ENCODE data around the gene LRRC46. TPM values are rescaled to one million over a fixed set of nuclear protein-coding genes. Genes with fewer than 3 reads are reported as not detected.

Gene LRRC46
- total RNA-seq, 1 donor from 2014 or later, result not detected

DNA sequence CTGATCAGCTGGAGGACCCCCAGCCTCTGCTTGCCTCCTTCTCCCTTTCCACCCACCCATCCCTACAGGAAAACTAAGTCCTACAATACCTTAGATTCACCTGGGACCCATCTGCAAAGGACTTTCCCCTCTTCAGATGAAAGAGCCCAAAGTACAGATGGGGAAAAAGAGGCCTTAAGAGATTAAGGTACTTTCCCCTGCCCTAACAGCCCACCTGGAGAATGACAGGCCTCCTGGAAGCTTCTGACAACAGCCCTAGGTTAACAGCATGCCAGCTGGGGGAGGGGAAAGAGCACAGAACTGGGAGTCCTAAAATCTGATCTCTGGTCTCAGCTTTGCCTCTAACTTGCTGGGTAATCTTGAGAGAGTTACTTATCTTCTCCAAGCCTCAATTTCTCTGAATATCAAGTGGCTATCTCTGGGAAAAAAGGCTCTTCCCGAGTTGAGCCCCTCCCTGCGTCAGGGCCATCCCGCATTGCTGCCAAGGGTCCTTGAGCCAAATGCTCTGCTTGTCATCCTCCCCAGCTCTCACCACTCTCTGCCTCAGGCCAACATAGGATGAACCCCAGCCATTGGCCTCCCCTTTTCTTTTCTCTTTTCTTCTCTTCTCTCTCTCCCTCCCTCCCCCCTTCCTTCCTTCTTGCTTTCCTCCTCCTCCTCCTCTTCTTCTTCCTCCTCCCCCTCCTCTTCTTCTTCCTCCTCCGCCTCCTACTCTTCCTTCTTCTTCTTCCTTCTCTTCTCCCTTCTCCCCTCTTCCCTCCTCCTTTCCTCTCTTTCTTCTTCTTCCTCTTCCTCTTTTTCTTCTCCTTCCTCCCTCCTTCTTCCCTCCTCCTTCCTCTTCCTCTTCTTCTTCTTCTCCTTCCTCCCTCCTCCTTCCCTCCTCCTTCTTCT lies 42.0 kb downstream of the LRRC46 start:
- DNase-seq (ENCODE audit: low spot score in 2 of 2), result no peak

DNA sequence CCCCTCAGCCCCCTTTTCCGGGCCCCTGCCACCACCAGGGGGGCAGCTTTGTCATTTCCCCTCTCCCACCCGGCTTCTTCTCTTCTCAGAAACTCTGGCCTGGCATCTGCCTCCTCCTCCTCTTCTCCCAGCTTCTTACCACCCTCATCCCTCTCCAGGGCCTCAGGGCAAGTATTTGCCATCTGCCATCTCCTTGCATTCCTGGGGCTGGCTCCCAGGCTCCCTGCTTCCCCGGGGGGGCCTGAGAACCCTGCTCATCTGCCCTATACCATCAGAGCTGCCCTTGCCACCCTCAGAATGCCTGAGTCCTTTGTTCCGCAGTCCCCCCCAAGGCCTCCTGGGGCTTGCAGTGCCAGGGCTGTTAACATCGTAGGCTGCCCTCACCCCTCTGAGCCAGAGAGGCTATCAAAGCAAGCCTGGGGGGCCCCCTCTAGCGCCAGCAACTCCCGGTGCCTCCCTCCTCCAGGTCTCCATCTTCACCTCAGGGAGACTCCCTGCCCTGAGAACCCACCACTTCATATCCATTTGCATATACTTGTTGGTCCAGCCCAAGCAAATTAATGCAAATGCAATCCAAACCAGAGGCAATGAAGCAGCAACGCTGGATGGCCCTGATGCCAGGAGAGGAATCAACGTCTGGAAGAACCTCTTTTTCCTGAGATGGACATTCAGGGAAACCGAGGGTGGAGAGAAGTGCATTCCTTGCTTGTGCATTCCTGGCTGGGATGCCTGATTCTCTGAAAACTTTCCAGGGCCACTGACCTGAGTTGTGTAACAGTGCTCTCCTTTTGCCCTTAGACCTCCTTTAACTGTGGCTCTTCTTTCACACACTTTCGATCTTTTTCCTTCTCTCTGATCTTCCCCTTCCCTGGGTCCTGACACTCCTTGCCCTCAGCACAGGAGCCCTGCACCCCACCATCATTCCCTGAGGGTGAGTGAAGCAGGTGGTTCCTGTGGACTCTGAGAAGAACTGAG lies 43.8 kb downstream of the LRRC46 start:
- FAIRE-seq, result no peak
- no peak for DNase-seq (ENCODE audit: low spot score in 2 of 2)

More for the DNA sequence above, 42.0 kb downstream of the LRRC46 start:
- FAIRE-seq, result no peak

DNA sequence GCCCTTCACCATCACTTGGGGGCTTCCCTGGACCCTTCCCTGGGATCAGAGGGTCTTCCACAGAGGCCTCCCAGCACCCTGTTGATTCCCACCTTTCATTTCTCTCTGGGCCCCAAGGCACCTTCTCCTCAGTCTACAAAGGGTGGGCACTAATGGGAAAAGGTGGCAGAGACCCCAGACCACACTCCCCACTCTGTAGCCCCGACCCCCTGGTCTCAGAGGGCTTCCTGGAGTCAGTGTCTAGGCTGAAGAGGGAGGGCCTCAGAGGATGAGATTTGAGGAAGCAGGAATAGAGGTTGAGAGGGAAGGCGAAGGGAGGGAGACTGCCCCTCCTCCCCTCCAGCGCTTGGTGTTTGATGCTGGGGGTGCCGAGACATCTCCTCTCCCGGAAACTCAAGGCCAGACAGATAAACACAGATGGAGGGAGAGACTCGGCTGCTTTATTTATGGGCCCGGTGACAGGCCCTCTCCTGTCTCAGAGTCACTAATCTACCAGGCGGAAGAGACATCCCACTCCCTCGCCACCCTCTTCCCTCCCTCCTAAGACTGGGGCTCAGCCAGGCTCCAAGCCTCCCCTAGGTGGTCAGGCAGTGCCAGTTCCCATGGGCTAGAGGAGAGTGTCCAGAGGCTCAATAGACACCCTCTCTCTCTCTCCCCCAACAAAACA lies 46.0 kb downstream of the LRRC46 start:
- no peak for DNase-seq (ENCODE audit: low spot score in 2 of 2)
- FAIRE-seq, result no peak

DNA sequence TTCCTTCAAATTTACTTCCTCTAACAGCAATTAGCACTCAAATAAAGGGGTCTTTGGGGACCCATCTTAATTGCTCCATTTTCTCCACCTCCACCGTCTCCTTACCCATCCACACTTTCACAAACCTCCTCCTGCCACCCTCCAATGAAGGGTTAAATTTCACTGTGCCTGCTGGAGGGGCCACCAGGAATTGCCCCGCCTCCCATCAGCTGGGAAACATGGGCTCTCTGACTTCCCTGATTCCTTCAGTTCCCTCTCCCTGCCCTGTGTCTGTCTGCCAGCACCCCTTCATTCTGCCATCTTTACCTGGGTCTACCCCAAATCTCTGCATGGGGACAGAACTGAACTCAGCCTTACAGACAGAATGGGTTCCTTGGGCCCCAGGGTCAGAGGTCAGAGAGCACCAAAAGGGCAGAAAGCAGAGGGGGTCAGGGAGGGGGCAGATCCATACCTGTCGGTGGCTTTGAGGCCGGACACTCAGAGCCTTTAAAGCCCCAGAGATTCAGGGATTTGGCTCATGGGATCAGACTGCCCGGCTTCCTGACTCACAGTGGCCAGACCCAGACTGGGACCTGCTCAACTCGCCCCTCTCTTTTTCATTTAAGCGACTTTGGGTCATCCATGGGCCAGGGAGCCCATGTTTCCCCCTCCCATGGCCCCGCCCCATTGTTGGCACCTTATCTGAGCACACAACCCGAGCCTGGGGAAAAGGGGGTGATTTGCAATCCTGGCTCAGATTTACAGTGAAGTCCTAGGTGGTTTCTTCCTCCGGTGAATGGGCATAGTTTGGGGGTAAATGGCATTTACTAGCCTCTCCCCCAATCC lies 46.9 kb downstream of the LRRC46 start:
- FAIRE-seq, result no peak
- no peak for DNase-seq (ENCODE audit: low spot score in 2 of 2)

DNA sequence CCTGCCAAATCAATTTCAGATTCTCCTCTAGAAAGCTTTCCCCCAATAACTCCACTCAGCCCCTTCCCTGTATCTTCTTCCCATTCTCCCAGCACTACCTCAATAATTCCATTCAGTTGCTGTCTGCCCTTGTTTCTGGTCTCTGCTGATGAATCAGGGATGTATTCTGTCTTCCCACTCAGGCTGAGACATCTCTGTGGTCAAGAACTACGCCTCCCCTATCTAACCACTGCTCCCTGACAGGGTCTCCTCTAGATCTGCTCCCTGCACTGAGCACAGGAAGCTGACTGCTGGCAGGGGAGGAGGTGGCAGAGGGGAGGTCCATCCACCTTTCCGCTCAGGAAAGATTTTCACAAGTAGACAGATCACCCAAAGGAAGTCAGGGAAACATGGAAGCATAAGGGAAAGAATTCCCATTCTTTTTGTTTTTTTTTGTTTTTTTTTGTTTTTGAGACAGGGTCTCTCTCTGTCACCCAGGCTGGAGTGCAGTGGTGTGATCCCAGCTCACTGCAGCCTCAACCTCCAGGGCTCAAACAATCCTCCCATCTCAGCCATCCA lies 47.6 kb downstream of the LRRC46 start:
- FAIRE-seq (no peak), DNase-seq (ENCODE audit: low spot score in 2 of 2) (no peak)

DNA sequence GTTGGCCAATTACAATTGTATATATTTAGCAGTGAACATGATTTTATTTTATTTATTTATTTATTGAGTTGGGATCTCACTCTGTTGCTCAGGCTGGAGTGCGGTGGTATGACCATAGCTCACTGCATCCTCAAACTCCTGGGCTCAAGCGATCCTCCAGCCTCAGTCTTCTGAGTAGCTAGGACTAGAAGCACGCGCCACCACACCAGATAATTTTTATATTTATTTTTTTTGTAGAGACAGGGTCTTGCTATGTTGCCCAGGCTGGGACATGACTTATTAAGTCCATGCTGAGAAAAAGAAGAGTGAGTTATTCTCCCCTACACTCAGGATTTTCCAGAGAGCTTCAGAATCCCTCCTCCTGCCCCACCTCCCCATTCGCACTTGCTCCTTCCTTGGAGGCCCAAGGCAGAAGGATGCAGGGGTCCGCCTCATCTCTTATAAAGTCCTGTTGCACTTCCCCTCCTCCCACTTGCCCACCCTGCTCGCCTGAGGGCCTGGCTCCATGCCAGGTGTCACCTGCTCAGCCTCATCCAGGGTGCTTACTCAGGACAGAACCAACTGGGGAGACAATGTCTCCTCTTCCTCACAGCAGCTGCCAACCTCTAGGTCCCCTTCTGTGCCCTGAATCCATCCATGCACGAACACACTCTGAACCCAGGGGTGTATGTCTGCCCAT lies 48.4 kb downstream of the LRRC46 start:
- DNase-seq (ENCODE audit: low spot score in 2 of 2), result no peak
- FAIRE-seq, result no peak

DNA sequence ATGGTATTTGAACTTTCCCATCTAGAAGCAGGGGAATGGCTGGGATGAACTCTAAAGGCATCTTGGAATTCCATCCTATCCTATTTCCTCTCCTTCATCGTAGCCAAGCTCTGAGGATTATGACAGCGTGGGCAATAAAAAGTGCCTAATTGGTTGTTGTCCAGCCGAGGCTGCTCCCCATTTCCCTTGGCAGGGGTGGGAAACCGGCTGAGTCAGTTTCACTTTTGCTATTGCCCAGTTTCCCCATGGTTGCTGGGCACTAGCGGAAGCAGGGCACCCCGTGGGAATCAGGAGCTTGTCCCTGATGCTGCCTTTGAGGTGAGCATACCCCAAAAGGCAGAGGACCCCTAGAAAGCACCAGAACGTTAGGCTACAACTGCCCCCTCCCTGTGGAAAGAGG lies 50.8 kb downstream of the LRRC46 start:
- FAIRE-seq, result no peak
- DNase-seq (ENCODE audit: low spot score in 2 of 2), result no peak

DNA sequence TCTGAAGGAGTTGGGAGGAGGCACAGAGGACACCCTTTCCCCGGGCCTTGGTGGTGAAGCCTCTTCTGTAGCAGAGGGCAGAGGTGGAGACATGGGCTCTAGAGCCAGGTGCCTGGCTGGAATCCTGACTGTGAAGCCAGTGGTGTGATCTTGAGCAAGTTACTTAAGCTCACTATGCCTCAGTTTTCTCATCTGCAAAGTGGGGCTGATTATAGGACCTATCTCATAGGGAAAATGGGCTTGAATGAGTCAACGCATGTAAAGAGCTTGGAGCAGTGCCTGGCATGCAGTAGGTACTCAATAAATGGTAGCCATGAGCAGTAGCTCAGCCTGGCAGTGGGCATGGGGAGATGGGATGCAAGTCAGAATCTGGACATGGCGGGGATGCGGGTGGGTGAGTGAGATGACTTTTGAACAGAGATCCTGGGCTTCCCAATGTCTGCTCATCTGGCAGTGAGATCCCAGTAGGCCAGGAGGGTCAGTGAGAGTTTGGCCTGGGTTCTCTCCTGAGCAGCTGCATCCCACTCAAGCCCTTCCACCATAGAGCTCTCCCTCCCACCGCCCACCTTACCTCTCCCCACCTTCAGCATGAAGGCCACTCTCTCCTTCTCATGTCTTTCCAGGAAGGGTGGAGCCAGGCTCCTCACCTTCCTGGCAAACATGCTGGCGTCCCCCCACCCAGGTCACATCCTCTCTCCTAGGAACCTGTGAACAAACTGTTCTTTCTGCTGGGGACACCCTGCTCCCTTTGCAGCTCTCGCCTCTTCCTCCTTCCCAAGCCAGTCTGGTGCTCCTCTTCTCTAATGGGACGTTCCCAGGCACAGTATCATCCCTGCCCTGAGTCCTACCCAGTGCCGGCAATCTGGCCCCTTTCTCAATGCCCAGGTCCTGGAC lies 51.5 kb downstream of the LRRC46 start:
- no peak for FAIRE-seq

DNA sequence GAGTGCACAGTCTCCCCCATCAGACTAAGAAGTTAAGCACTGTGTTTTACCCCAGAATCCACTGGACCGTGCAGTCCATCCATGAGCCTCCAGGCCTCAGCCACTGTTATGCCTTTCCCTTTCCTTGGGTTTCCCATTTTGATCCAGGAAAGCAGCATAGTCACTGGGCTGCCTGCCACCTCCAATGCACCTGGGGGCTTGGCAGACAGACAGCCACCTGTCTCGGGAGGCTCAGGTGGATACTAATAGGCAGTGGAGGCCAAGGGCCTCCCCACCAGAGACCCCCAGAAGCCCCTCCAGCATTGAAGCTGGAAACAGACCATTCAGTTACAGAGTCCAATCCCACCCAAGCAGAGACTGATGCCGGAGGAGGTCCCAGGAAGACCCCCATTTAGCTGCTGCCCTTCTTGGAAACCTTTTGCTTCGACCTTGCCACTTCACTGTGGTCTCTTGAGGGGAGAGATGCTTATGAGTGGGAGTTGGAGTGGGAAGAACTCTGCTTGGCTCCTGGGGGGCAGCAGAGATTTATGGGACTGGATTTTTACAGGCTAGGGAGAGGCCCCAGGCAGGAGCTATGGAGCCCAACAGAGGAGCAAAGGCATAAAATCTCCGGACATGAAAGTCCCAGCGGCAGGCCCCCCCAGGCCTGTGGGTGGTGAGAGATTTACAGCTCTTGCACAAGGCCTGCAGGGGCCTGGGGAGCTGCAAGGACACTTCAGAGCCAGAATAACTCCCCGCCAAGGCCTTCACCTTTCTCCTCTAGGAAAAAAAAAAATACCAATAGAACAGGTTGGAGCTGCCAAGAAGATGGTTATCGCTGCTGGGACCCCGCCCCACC lies 52.3 kb downstream of the LRRC46 start:
- FAIRE-seq (no peak), DNase-seq (ENCODE audit: low spot score in 2 of 2) (no peak)

More for the DNA sequence above, 51.5 kb downstream of the LRRC46 start:
- DNase-seq (ENCODE audit: low spot score in 2 of 2), result no peak

DNA sequence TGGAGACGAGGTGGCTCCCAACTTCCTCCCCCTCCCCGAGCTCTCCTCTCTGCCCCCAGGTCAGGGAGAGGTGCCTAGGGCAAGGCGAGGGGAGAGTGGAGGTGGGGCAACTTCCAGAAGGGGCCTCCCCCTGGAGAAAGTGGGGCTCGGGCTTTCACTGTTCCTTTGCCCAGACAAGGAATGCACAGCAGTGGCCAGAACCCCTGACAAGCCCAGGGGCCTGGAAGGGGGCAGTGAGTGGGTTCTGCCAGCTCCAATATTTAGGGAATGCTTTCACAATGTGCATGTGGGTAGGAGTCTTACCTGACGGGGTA lies 52.9 kb downstream of the LRRC46 start:
- no peak for DNase-seq (ENCODE audit: low spot score in 2 of 2)
- no peak for FAIRE-seq

DNA sequence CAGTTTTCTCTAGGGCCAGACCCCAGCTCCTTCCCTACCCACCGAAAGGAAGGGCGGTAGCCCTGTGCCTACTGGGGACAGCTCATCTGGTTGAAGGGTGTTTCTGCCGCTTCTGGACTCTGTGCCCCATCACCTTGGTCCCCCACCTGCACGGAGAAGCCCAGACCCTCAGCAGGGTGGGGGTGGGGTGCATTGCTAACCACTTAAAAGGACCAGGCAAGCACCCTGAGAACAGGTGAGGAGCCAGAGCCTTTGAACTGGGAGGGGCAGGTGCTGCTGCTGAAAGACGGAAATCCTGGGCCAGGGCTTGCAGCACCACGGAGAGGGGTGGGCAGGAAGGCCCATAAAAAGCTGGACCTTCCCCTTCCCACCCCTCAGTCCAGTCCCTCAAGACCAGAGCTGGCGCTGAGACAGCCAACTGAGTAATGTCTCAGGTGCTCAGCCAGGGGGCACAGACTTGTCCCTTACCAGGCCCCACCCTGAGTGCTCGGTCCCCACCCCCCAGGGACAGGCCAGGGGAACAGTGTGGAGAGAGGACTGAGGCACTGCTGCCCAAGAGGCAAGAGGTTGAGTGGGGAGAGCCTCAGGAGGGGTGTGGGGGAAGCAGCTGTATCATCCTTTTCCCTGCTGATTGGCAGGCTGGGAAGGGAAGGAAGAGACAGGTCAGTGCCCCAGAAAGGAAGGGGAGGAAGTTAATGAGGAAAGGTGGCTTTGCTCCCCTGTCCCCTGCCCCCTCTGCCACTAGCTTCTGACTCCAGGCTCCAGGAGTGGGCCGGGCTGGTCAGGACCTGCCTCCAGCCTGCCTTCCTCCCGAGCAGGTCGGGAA lies 53.6 kb downstream of the LRRC46 start:
- no peak for FAIRE-seq
- no peak for DNase-seq (ENCODE audit: low spot score in 2 of 2)

Other genes with a start within 250 kb of the LRRC46 start
- 140 TPM for gene KPNB1, start 181.8 kb upstream of the LRRC46 start, total RNA-seq
- 13.9 TPM for gene TBKBP1, start 137.5 kb upstream of the LRRC46 start, total RNA-seq
- gene TBX21, start 98.4 kb upstream of the LRRC46 start, total RNA-seq, result 0.82 TPM
- gene OSBPL7, start 9.9 kb upstream of the LRRC46 start, total RNA-seq, result 7.3 TPM
- 6.9 TPM for gene MRPL10, start 129 bp upstream of the LRRC46 start, total RNA-seq
- gene SCRN2, start 9.6 kb downstream of the LRRC46 start, total RNA-seq, result 24.1 TPM
- not detected for gene SP6, start 19.5 kb downstream of the LRRC46 start, total RNA-seq
- 0.82 TPM for gene SP2, start 64.6 kb downstream of the LRRC46 start, total RNA-seq
- gene PNPO, start 109.9 kb downstream of the LRRC46 start, total RNA-seq, result 7.3 TPM
- not detected for gene PRR15L, start 126.2 kb downstream of the LRRC46 start, total RNA-seq
- 53.8 TPM for gene CDK5RAP3, start 139.4 kb downstream of the LRRC46 start, total RNA-seq
- gene COPZ2, start 206.1 kb downstream of the LRRC46 start, total RNA-seq, result 3.3 TPM
- 22.4 TPM for gene NFE2L1, start 216.7 kb downstream of the LRRC46 start, total RNA-seq